Measurements from ENCODE around the gene NUDT17.
A peak's percentile ranks its signal among the peaks of the same experiment; 100 is the strongest.

NUDT17 gene

GRCh38 chr1:145847827-145848226 lies 2.4 kb downstream of the NUDT17 start:
- no peak for DNase-seq (ENCODE audit: low read depth)

GRCh38 chr1:145849356-145850160 lies 4.1 kb downstream of the NUDT17 start:
- DNase-seq (ENCODE audit: low read depth), result peak; percentile 74

GRCh38 chr1:145855426-145855948 lies 10.1 kb downstream of the NUDT17 start:
- DNase-seq (ENCODE audit: low read depth), result no peak

- DNase-seq (ENCODE audit: low read depth), result no peak
Measured at GRCh38 chr1:145857170-145857569, 11.7 kb downstream of the NUDT17 start.

- DNase-seq (ENCODE audit: low read depth), result no peak
Measured at GRCh38 chr1:145858238-145858900, 12.9 kb downstream of the NUDT17 start.

- DNase-seq (ENCODE audit: low read depth), result peak; percentile 72
Measured at GRCh38 chr1:145858901-145859490, 13.6 kb downstream of the NUDT17 start, which contains the start of gene PIAS3. Gene PIAS3 (minus strand): TSS chr1:145859081. CDS start chr1:145858990, 91 bp downstream.

- no peak for DNase-seq (ENCODE audit: low read depth)
Measured at GRCh38 chr1:145859491-145860023, 14.1 kb downstream of the NUDT17 start.

- no peak for DNase-seq (ENCODE audit: low read depth)
Measured at GRCh38 chr1:145863282-145864018, 18.0 kb downstream of the NUDT17 start.

GRCh38 chr1:145868232-145868631 lies 22.8 kb downstream of the NUDT17 start:
- no peak for DNase-seq (ENCODE audit: low read depth)

- no peak for DNase-seq (ENCODE audit: low read depth)
Measured at GRCh38 chr1:145871994-145872924, 26.8 kb downstream of the NUDT17 start.

GRCh38 chr1:145874646-145875045 lies 29.2 kb downstream of the NUDT17 start:
- no peak for DNase-seq (ENCODE audit: low read depth)

- DNase-seq (ENCODE audit: low read depth), result no peak
Measured at GRCh38 chr1:145877923-145878486, 32.6 kb downstream of the NUDT17 start.

GRCh38 chr1:145878724-145879123 lies 33.3 kb downstream of the NUDT17 start:
- DNase-seq (ENCODE audit: low read depth), result no peak

- no peak for DNase-seq (ENCODE audit: low read depth)
Measured at GRCh38 chr1:145879775-145880174, 34.3 kb downstream of the NUDT17 start.

- no peak for DNase-seq (ENCODE audit: low read depth)
Measured at GRCh38 chr1:145884675-145885074, 39.2 kb downstream of the NUDT17 start.

GRCh38 chr1:145885738-145886287 lies 40.4 kb downstream of the NUDT17 start, which contains the start of gene ANKRD35:
Gene ANKRD35 (minus strand): TSS chr1:145885866. CDS start chr1:145885758, 108 bp downstream.
- DNase-seq (ENCODE audit: low read depth), result no peak

- DNase-seq (ENCODE audit: low read depth), result no peak
Measured at GRCh38 chr1:145886390-145886789, 41.0 kb downstream of the NUDT17 start.

- DNase-seq (ENCODE audit: low read depth), result no peak
Measured at GRCh38 chr1:145886816-145887215, 41.4 kb downstream of the NUDT17 start.

- DNase-seq (ENCODE audit: low read depth), result no peak
Measured at GRCh38 chr1:145887631-145888030, 42.2 kb downstream of the NUDT17 start.

- DNase-seq (ENCODE audit: low read depth), result no peak
Measured at GRCh38 chr1:145889722-145890121, 44.3 kb downstream of the NUDT17 start.

All from non-pigmented ciliary epithelial cell (primary cell).